ENCODE measurements around the gene HPCAL1. TPM values are rescaled to one million over a fixed set of nuclear protein-coding genes. Genes with fewer than 3 reads are reported as not detected.

Gene HPCAL1
- total and polyA plus RNA-seq, 2 of the 4 experiments (the other 2 are of a cell fraction) = 8.2 to 33.7 TPM

- no peak overlapping the region for H2AK9ac ChIP-seq (replicated peaks; ENCODE audit: low read depth, low read length, poor library complexity)
- H3K79me1 ChIP-seq (ENCODE audit: low read depth in 1 of 2, low read length in 2 of 2) = peaks cover 7 to 31% of the 10 kb centered on the region in 2 experiments; a peak in 3 of 4 replicates
- no peak overlapping the region for H4K5ac ChIP-seq (ENCODE audit: low read depth, low read length)
- H3K9ac ChIP-seq (ENCODE audit: low read depth, low read length) = no peak overlapping the region
- TF ChIP-seq USF2 (IDR thresholded peaks at IDR 0.05; ENCODE audit: low read depth, low read length) = no peak
- TF ChIP-seq CHD1 (IDR thresholded peaks at IDR 0.05; ENCODE audit: low read depth, low read length) = no peak
- no peak for TF ChIP-seq FOS (IDR thresholded peaks at IDR 0.05; ENCODE audit: low read depth, low read length)
- TF ChIP-seq BHLHE40 (IDR thresholded peaks at IDR 0.05; ENCODE audit: low read depth, low read length) = no peak
- no peak for TF ChIP-seq MXI1 (IDR thresholded peaks at IDR 0.05; ENCODE audit: borderline replicate concordance, low read depth, low read length)
- no peak for TF ChIP-seq RAD21 (IDR thresholded peaks at IDR 0.05; ENCODE audit: low read length)
- TF ChIP-seq RFX5 (IDR thresholded peaks at IDR 0.05; ENCODE audit: low read depth, low read length) = no peak
- TF ChIP-seq MAFK (IDR thresholded peaks at IDR 0.05; ENCODE audit: low read depth, low read length) = no peak
- no peak for TF ChIP-seq SMC3 (IDR thresholded peaks at IDR 0.05; ENCODE audit: low read depth, low read length)
- no peak for TF ChIP-seq ELK1 (IDR thresholded peaks at IDR 0.05; ENCODE audit: borderline replicate concordance, low read depth, low read length)
- no peak for TF ChIP-seq POLR2A (IDR thresholded peaks at IDR 0.05; ENCODE audit: low read depth, low read length)
- no peak for TF ChIP-seq CEBPB (IDR thresholded peaks at IDR 0.05; ENCODE audit: low read depth, low read length)
- TF ChIP-seq RCOR1 (IDR thresholded peaks at IDR 0.05; ENCODE audit: insufficient replicate concordance, low read length) = no peak
- TF ChIP-seq MAZ (IDR thresholded peaks at IDR 0.05; ENCODE audit: borderline replicate concordance, low read depth, low read length) = no peak
- no peak for TF ChIP-seq NFE2L2 (IDR thresholded peaks at IDR 0.05; ENCODE audit: low read depth, low read length)
- no peak for TF ChIP-seq CTCF (conservative IDR thresholded peaks at IDR 0.05; ENCODE audit: low read depth, low read length)
- no peak overlapping the region for H2BK15ac ChIP-seq (ENCODE audit: low read depth, low read length)
- H2BK120ac ChIP-seq (ENCODE audit: low read depth, low read length) = no peak overlapping the region
- no peak overlapping the region for H3K4me3 ChIP-seq (ENCODE audit: insufficient read depth, low read depth, low read length)
- H4K8ac ChIP-seq (ENCODE audit: low read depth in 2 of 2, low read length in 2 of 2) = no peak overlapping the region
- ChIA-PET CTCF (no interaction called here), POLR2A (ENCODE audit: unreplicated experiment) (no interaction called here)
- no peak overlapping the region for H3K4me2 ChIP-seq (ENCODE audit: low read depth, low read length)
- peaks cover 15% of the 10 kb centered on the region for H3K9me1 ChIP-seq (ENCODE audit: insufficient read depth, low read length)
- H2AFZ ChIP-seq (replicated peaks; ENCODE audit: low read length, poor library complexity) = peak overlapping the region; percentile 38
- ATAC-seq (ENCODE audit: low read depth) = no peak
- no peak overlapping the region for H3K23ac ChIP-seq (ENCODE audit: low read depth, low read length)
- no peaks in the 10 kb centered on the region for H3K9me3 ChIP-seq (ENCODE audit: control insufficient read depth, insufficient read depth, low read length)
- no peak for DNase-seq
- no peak overlapping the region for H3K18ac ChIP-seq (ENCODE audit: low read depth, low read length)
- intact Hi-C loops (cut with micrococcal nuclease) = no loop called here
- H4K91ac ChIP-seq (ENCODE audit: insufficient read depth, low read depth, low read length) = no peak overlapping the region
- H3K27me3 ChIP-seq (ENCODE audit: control insufficient read depth, insufficient read depth, low read length) = no peaks in the 10 kb centered on the region
- H3K56ac ChIP-seq (ENCODE audit: extremely low read depth, insufficient read depth, low read length) = no peak overlapping the region
- H2BK5ac ChIP-seq (ENCODE audit: low read depth, low read length, poor library complexity, severe bottlenecking) = no peak overlapping the region
- no peak overlapping the region for H2AK5ac ChIP-seq (ENCODE audit: low read depth, low read length)
- WGBS, 2 experiments (ENCODE audit: extremely low coverage in 2 of 2, insufficient read length in 1 of 2) = no CpG with 5 or more reads among the region's 12 CpGs
- H3K36me3 ChIP-seq (ENCODE audit: control insufficient read depth, insufficient read depth, low read length) = no peaks in the 10 kb centered on the region
- peaks cover 6% of the 10 kb centered on the region; the same call in 1 of the 2 replicates for H3K4me1 ChIP-seq (ENCODE audit: control insufficient read depth, insufficient read depth, low read length)
- no peak overlapping the region for H2BK20ac ChIP-seq (ENCODE audit: low read depth, low read length)
- no TSS peak for BruUV-seq (replicated peaks)
- H4K20me1 ChIP-seq (ENCODE audit: insufficient read depth, low read length) = peaks cover 32% of the 10 kb centered on the region
- dilution Hi-C loops (cut with HindIII; ENCODE audit: low sequenced_read_pairs, unreplicated experiment) = no loop called here
- H3K4ac ChIP-seq (ENCODE audit: low read depth, low read length) = no peak overlapping the region
- no peak overlapping the region for H3K14ac ChIP-seq (replicated peaks; ENCODE audit: low read depth, low read length)
- in situ Hi-C loops (cut with MboI; ENCODE audit: low sequenced_read_pairs) = no loop called here
- no peak overlapping the region for H3K27ac ChIP-seq (ENCODE audit: insufficient read depth, low read length)
Observed at GRCh38 chr2:10365412-10365811, 62.7 kb downstream of the HPCAL1 start.
